Superior temporal gyrus (tissue), 1 donor: ENCODE results near the gene SLX9.
"Not testable (repeated sequence)": the region's sequence is repeated elsewhere in the genome, so short reads cannot be mapped to it uniquely, and the experiment has no call there.

ENCODE experiments used
- DNase-seq: peaks from one replicate; pipeline ENCODE4 v3.0.0-alpha.2; 2016; ENCODE audit errors: extremely low spot score

The SLX9 gene

GRCh38 chr21:44976556-44977393, 36.9 kb downstream of the SLX9 start:
- DNase-seq, result not testable (repeated sequence)

GRCh38 chr21:44977616-44978340, 37.9 kb downstream of the SLX9 start:
- no peak for DNase-seq

- no peak for DNase-seq
Measured at GRCh38 chr21:44979687-44980561, 40.1 kb downstream of the SLX9 start.

GRCh38 chr21:44980562-44981489, 41.0 kb downstream of the SLX9 start:
- no peak for DNase-seq

GRCh38 chr21:44982558-44983250, 42.9 kb downstream of the SLX9 start:
- no peak for DNase-seq

- no peak for DNase-seq
Measured at GRCh38 chr21:44983421-44984206, 43.8 kb downstream of the SLX9 start.

- DNase-seq, result no peak
Measured at GRCh38 chr21:44984428-44984791, 44.6 kb downstream of the SLX9 start.

GRCh38 chr21:44984792-44985440, 45.1 kb downstream of the SLX9 start:
- DNase-seq, result no peak

GRCh38 chr21:44985441-44986401, 45.9 kb downstream of the SLX9 start:
- no peak for DNase-seq

GRCh38 chr21:44986471-44987291, 46.9 kb downstream of the SLX9 start:
- DNase-seq, result no peak

GRCh38 chr21:44987301-44987885, 47.6 kb downstream of the SLX9 start:
- no peak for DNase-seq

GRCh38 chr21:44987886-44988606, 48.2 kb downstream of the SLX9 start:
- no peak for DNase-seq

- DNase-seq, result no peak
Measured at GRCh38 chr21:44988607-44989536, 49.0 kb downstream of the SLX9 start.

GRCh38 chr21:44989537-44989886, 49.7 kb downstream of the SLX9 start:
- no peak for DNase-seq
